IPS DF 19.7 (cell line): ENCODE data around the gene PHETA2.
"Not testable (repeated sequence)": the region's sequence is repeated elsewhere in the genome, so short reads cannot be mapped to it uniquely, and the experiment has no call there.

Experiments
- DNase-seq: peaks from one replicate; pipeline ENCODE4 v3.0.0-alpha.2; 2013; ENCODE audit warnings: low read depth, low spot score

PHETA2 gene

DNA sequence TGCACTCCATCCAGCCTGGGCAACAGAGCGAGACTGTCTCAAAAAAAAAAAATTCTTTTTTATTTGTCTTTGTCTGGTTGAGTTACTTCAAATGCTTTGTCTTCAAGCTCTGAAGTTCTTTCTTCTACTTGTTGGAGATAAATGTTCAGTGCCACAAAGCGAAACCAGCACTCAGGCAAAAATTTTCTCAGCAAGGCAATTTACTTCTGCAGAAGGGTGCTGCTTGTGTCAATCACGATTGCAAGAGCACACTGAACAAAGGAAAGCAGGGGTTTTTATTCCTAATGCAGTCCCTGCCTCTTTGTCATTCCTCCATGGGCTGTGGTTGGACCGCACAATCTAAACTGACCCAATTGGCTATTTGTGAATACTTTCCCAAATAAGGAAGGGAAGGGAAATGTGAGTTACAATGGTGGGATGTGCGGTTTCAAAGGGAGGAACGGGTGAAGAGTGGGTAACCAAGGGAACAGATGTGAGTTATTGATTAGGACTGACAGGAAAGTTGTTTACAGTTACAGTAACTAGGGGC is 30.3 kb downstream of the PHETA2 start:
- DNase-seq: not testable (repeated sequence)

GRCh38 chr22:42108848-42109247 is 34.8 kb downstream of the PHETA2 start:
- no peak for DNase-seq

GRCh38 chr22:42111798-42112197 is 37.8 kb downstream of the PHETA2 start:
- DNase-seq: no peak

DNA sequence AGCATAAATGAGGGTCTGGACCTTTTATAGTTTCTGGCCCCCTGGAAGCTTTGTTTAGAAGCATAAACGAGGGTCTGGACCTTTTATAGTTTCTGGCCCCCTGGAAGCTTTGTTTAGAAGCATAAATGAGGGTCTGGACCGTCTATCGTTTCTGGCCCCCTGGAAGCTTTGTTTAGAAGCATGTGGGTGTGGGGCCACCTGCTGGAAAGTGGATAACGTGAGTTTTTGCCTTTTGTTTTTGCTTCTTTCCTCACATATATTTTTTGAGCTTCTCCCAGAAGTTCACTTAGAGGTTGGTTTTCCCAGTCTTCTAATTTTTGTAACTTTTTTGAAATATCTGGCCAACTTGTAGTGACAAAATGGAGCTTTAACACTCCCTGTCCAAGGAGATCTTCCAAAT is 38.7 kb downstream of the PHETA2 start:
- not testable (repeated sequence) for DNase-seq

DNA sequence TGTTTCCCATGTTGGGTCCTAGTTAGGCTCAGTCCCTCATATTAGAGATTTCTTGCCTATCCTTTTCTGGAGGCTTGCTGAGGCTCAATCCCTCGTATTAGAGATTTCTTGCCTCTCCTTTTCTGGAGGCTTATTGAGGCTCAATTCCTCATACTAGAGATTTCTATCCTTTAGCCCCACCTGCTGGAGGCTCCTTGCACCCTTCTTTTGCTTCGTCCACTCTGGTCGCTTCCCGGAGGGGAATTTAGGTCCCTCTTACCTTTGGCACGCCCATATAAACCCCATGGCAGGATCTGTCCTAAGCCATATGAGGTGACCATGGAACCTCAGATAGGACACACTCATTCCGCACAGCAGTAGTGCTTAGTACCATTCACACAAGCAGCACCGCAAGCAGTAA is 40.7 kb downstream of the PHETA2 start:
- DNase-seq: no peak

GRCh38 chr22:42115420-42115830 is 41.4 kb downstream of the PHETA2 start:
- DNase-seq: not testable (repeated sequence)

GRCh38 chr22:42116848-42117424 is 42.9 kb downstream of the PHETA2 start:
- no peak for DNase-seq

GRCh38 chr22:42120231-42121021 is 46.4 kb downstream of the PHETA2 start:
- not testable (repeated sequence) for DNase-seq

- DNase-seq: not testable (repeated sequence)
Observed at GRCh38 chr22:42123529-42123928, 49.5 kb downstream of the PHETA2 start.

- no peak for DNase-seq
Observed at GRCh38 chr22:42127606-42128005, 53.6 kb downstream of the PHETA2 start.

GRCh38 chr22:42128007-42128406 is 54.0 kb downstream of the PHETA2 start:
- not testable (repeated sequence) for DNase-seq
